Skeletal muscle tissue (tissue), 4 donors: ENCODE measurements around the gene MICAL3. TPM values are rescaled to one million over a fixed set of nuclear protein-coding genes. Genes with fewer than 3 reads are reported as not detected.

Source experiments
- H3K27ac ChIP-seq: one replicate; pipeline ENCODE4 v1.7.0; 2013; ENCODE audit warnings: mild to moderate bottlenecking, low read depth, low read length, inconsistent platforms
- H3K27me3 ChIP-seq, 3 donors: one replicate each; pipeline ENCODE4 v1.7.0; 2013; ENCODE audit warnings: low read length in 3 of 3; ENCODE audit not compliant: control insufficient read depth in 3 of 3, insufficient read depth in 3 of 3
- H3K36me3 ChIP-seq, 3 donors: one replicate each; pipeline ENCODE4 v1.7.0; 2013; ENCODE audit warnings: low read length in 3 of 3; ENCODE audit not compliant: control insufficient read depth in 3 of 3, insufficient read depth in 3 of 3
- H3K4me1 ChIP-seq, 3 donors: one replicate each; pipeline ENCODE4 v1.7.0; 2013; ENCODE audit warnings: low read length in 3 of 3, mild to moderate bottlenecking in 3 of 3; ENCODE audit not compliant: control insufficient read depth in 3 of 3, insufficient read depth in 3 of 3
- H3K4me3 ChIP-seq, 3 donors: one replicate each; pipeline ENCODE4 v1.7.0; 2013; ENCODE audit warnings: low read length in 3 of 3
- H3K9ac ChIP-seq, 3 donors: one replicate each; pipeline ENCODE4 v1.7.0; 2013; ENCODE audit warnings: low read length in 3 of 3, mild to moderate bottlenecking in 3 of 3, moderate library complexity in 2 of 3, low read depth in 1 of 3
- H3K9me3 ChIP-seq, 3 donors: one replicate each; pipeline ENCODE4 v1.7.0; 2013; ENCODE audit warnings: low read length in 3 of 3; ENCODE audit not compliant: control insufficient read depth in 3 of 3
- total RNA-seq: library from RNA; depleted of rRNA; stranded (reverse); fragments of >200 nt; gene quantifications from one replicate; pipeline ENCODE4 v1.2.3, GENCODE V29; 2014
- donor health status: Osteomylitis.

Gene MICAL3
- total RNA-seq, 1 donor from 2014 or later: 20.9 TPM

GRCh38 chr22:17803609-17804270 lies 220.6 kb downstream of the MICAL3 start:
- no peak overlapping the region for H3K9ac ChIP-seq
- H3K27ac ChIP-seq: no peak overlapping the region
- H3K4me1 ChIP-seq: peaks cover 19 to 20% (median 20%) of the 10 kb centered on the region in 3 donors
- no peak overlapping the region for H3K4me3 ChIP-seq
- H3K9me3 ChIP-seq: no peaks in the 10 kb centered on the region
- H3K27me3 ChIP-seq: no peaks in the 10 kb centered on the region
- H3K36me3 ChIP-seq: peaks cover 10 to 32% (median 18%) of the 10 kb centered on the region in 3 donors

GRCh38 chr22:17802822-17803221 lies 221.5 kb downstream of the MICAL3 start:
- Histone ChIP-seq H3K27ac (no peak overlapping the region), H3K36me3 (peaks cover 10 to 30% (median 18%) of the 10 kb centered on the region in 3 donors)

GRCh38 chr22:17802411-17802810 lies 221.9 kb downstream of the MICAL3 start:
- Histone ChIP-seq H3K4me3 (no peak overlapping the region), H3K27ac (no peak overlapping the region), H3K36me3 (peaks cover 10 to 30% (median 18%) of the 10 kb centered on the region in 3 donors), H3K9ac (no peak overlapping the region), H3K27me3 (no peaks in the 10 kb centered on the region), H3K4me1 (peaks cover 7 to 8% (median 7%) of the 10 kb centered on the region in 3 donors), H3K9me3 (no peaks in the 10 kb centered on the region)

More at GRCh38 chr22:17802822-17803221, 221.5 kb downstream of the MICAL3 start:
- Histone ChIP-seq H3K27me3 (no peaks in the 10 kb centered on the region), H3K4me3 (no peak overlapping the region), H3K9ac (no peak overlapping the region), H3K9me3 (no peaks in the 10 kb centered on the region), H3K4me1 (peaks cover 11 to 12% (median 12%) of the 10 kb centered on the region in 3 donors)

- Histone ChIP-seq H3K9me3 (no peaks in the 10 kb centered on the region), H3K4me3 (no peak overlapping the region), H3K9ac (no peak overlapping the region), H3K36me3 (peaks cover 15 to 19% (median 17%) of the 10 kb centered on the region in 3 donors), H3K27ac (no peak overlapping the region), H3K4me1 (no peaks in the 10 kb centered on the region), H3K27me3 (no peaks in the 10 kb centered on the region)
These were observed 226.4 kb downstream of the MICAL3 start for GRCh38 chr22:17797721-17798559.

- Histone ChIP-seq H3K9ac (no peak overlapping the region), H3K4me1 (no peaks in the 10 kb centered on the region), H3K36me3 (peaks cover 20 to 25% (median 21%) of the 10 kb centered on the region in 3 donors), H3K9me3 (no peaks in the 10 kb centered on the region), H3K27ac (no peak overlapping the region), H3K27me3 (no peaks in the 10 kb centered on the region), H3K4me3 (no peak overlapping the region)
These were observed 227.7 kb downstream of the MICAL3 start for GRCh38 chr22:17796695-17797094.

GRCh38 chr22:17795661-17796548 lies 228.5 kb downstream of the MICAL3 start:
- H3K27ac ChIP-seq: no peak overlapping the region
- H3K9ac ChIP-seq: no peak overlapping the region
- peaks cover 21 to 28% (median 25%) of the 10 kb centered on the region in 3 donors for H3K36me3 ChIP-seq
- no peaks in the 10 kb centered on the region for H3K4me1 ChIP-seq
- H3K4me3 ChIP-seq: no peak overlapping the region
- H3K27me3 ChIP-seq: no peaks in the 10 kb centered on the region
- no peaks in the 10 kb centered on the region for H3K9me3 ChIP-seq

- no peak overlapping the region for H3K4me3 ChIP-seq
- no peak overlapping the region for H3K27ac ChIP-seq
- H3K36me3 ChIP-seq: peaks cover 28 to 37% (median 35%) of the 10 kb centered on the region in 3 donors
- no peak overlapping the region for H3K9ac ChIP-seq
- H3K4me1 ChIP-seq: no peaks in the 10 kb centered on the region
- H3K9me3 ChIP-seq: no peaks in the 10 kb centered on the region
- no peaks in the 10 kb centered on the region for H3K27me3 ChIP-seq
These were observed 229.4 kb downstream of the MICAL3 start for GRCh38 chr22:17794726-17795542.

- Histone ChIP-seq H3K4me1 (no peaks in the 10 kb centered on the region), H3K36me3 (peaks cover 39 to 47% (median 45%) of the 10 kb centered on the region in 3 donors), H3K9me3 (no peaks in the 10 kb centered on the region), H3K9ac (no peak overlapping the region), H3K27ac (no peak overlapping the region), H3K4me3 (no peak overlapping the region), H3K27me3 (no peaks in the 10 kb centered on the region)
These were observed 231.4 kb downstream of the MICAL3 start for GRCh38 chr22:17792854-17793434.

- no peaks in the 10 kb centered on the region for H3K27me3 ChIP-seq
- H3K4me3 ChIP-seq: no peak overlapping the region
- H3K4me1 ChIP-seq: peaks cover 1 to 5% (median 2%) of the 10 kb centered on the region in 3 donors
- no peak overlapping the region for H3K9ac ChIP-seq
- H3K27ac ChIP-seq: no peak overlapping the region
- peaks cover 40 to 47% (median 45%) of the 10 kb centered on the region in 3 donors for H3K36me3 ChIP-seq
- no peaks in the 10 kb centered on the region for H3K9me3 ChIP-seq
These were observed 232.1 kb downstream of the MICAL3 start for GRCh38 chr22:17792299-17792698.
